Cardiac fibroblast (primary cell): ENCODE data around the gene GPAT3.

Experiments used
- DNase-seq, 2 donors: peaks; one replicate each; pipeline versions ENCODE4 v3.0.0 to v3.0.0-alpha.2; 2010; ENCODE audit warnings: low read depth in 2 of 2
- H3K4me3 ChIP-seq, 2 donors: replicated peaks in 1 of 2; 1 replicate in 1 of 2; 2 replicates in 1 of 2; pipeline ENCODE4 v1.5.1; 2011; ENCODE audit warnings: low read depth in 2 of 2, low read length in 2 of 2, mild to moderate bottlenecking in 2 of 2, moderate library complexity in 1 of 2
- TF ChIP-seq, protein P1 (sequence below): IDR thresholded peaks from one replicate; pipeline ENCODE4 v1.5.1; 2011; ENCODE audit warnings: low read depth, mild to moderate bottlenecking, low read length, inconsistent platforms

GPAT3 gene

GRCh38 chr4:83599183-83599582, 63.3 kb downstream of the GPAT3 start:
- no peak overlapping the region for H3K4me3 ChIP-seq
- DNase-seq = peak; percentile 47 to 68
- TF ChIP-seq, protein P1, sequence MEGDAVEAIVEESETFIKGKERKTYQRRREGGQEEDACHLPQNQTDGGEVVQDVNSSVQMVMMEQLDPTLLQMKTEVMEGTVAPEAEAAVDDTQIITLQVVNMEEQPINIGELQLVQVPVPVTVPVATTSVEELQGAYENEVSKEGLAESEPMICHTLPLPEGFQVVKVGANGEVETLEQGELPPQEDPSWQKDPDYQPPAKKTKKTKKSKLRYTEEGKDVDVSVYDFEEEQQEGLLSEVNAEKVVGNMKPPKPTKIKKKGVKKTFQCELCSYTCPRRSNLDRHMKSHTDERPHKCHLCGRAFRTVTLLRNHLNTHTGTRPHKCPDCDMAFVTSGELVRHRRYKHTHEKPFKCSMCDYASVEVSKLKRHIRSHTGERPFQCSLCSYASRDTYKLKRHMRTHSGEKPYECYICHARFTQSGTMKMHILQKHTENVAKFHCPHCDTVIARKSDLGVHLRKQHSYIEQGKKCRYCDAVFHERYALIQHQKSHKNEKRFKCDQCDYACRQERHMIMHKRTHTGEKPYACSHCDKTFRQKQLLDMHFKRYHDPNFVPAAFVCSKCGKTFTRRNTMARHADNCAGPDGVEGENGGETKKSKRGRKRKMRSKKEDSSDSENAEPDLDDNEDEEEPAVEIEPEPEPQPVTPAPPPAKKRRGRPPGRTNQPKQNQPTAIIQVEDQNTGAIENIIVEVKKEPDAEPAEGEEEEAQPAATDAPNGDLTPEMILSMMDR = no peak

- no peak for DNase-seq
- TF ChIP-seq, protein P1 = no peak
- H3K4me3 ChIP-seq = no peak overlapping the region
These were observed 67.2 kb downstream of the GPAT3 start for GRCh38 chr4:83603129-83603528.

GRCh38 chr4:83604321-83604720, 68.4 kb downstream of the GPAT3 start:
- H3K4me3 ChIP-seq = no peak overlapping the region
- DNase-seq = no peak
- TF ChIP-seq, protein P1 = no peak

DNA sequence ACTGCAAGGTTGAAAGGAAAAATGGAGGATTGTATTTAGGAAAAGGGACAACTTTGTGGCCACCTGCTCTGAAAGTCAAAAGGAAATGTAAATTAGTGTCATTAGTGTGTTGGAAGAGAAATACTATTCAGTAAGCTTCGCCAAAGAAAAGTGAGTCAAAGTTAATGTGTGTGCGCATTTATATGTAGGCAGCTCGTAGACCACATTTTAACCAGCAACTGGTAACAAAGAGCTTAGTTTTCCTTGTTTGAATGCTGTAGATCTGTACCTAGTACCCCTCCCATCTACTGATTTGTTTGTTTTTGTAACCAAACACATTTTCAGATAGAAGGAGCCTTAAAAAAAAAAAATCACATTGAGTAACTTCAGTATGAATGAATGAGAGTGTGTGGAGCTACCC, 69.3 kb downstream of the GPAT3 start:
- DNase-seq = no peak
- H3K4me3 ChIP-seq = no peak overlapping the region
- TF ChIP-seq, protein P1 = no peak

GRCh38 chr4:83605744-83606172, 69.8 kb downstream of the GPAT3 start:
- no peak overlapping the region for H3K4me3 ChIP-seq
- TF ChIP-seq, protein P1 = no peak
- DNase-seq = no peak

DNA sequence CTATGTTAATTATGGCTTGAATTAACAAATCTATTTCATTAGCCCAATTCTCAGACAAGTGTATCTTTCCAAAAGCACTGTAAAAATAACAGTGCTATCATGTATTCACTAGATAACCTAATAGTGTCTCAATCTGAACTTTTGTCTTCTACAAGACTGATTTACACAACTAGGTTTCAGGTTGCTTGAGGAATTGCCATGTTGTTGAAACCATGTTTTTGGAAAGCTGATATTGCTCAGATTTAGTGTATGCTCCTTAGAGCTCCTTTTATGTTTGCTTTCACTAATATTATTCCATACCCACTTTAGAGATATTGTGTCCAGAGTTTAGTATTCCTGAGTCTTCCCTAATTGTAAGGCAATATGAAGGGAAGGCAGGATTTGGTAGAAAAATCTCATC, 70.6 kb downstream of the GPAT3 start:
- TF ChIP-seq, protein P1 = no peak
- H3K4me3 ChIP-seq = no peak overlapping the region
- no peak for DNase-seq

DNA sequence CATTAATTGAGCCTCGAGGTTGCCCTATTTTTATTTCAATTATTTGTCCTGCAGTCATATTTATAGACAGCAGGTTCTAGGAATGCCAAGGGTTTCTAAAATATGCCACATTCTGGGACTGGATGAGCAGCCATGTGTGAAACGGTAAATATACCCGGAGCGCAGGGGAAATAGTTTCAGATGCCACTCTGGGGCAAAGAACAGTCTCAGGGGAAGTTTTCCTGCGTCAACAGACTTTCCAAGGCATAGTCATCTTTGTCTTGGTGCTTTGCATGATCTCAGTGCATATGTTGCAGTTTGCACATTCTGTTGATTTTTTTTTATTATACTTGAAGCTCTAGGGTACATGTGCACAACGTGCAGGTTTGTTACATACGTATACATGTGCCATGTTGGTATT, 71.0 kb downstream of the GPAT3 start:
- TF ChIP-seq, protein P1 = no peak
- H3K4me3 ChIP-seq = no peak overlapping the region

More for the DNA sequence above, 71.0 kb downstream of the GPAT3 start:
- DNase-seq = no peak
